ENCODE results near the gene C2.

GRCh38 chr6:31906122-31906521, 21.4 kb upstream of the C2 start:
- no peak for TF ChIP-seq CTCF (IDR thresholded peaks at IDR 0.05; ENCODE audit: low read depth, low read length)
- no peak for TF ChIP-seq MAX (IDR thresholded peaks at IDR 0.05; ENCODE audit: low read depth, low read length)
- no peak for TF ChIP-seq POLR2A (IDR thresholded peaks at IDR 0.05; ENCODE audit: extremely low read depth, insufficient read length)
- TF ChIP-seq MYC (IDR thresholded peaks at IDR 0.05; ENCODE audit: low read depth, low read length): no peak
